Prostate gland (tissue), 2 donors: Measurements from ENCODE around the gene NMNAT3. TPM values are rescaled to one million over a fixed set of nuclear protein-coding genes. Genes with fewer than 3 reads are reported as not detected.
A peak's percentile ranks its signal among the peaks of the same experiment; 100 is the strongest.

Source experiments
- DNase-seq: peaks from one replicate; pipeline ENCODE4 v3.0.0-alpha.2; 2019; ENCODE audit warnings: low spot score
- H3K27ac ChIP-seq, 2 donors: fragments of 200-600 bp; sonication (generic); 2 replicates each; pipeline ENCODE4 v1.5.1; 2017 to 2019
- H3K27me3 ChIP-seq: fragments of 200-600 bp; sonication (generic); replicated peaks from 2 replicates; pipeline ENCODE4 v1.5.1; 2019; ENCODE audit not compliant: insufficient read depth
- H3K36me3 ChIP-seq, 2 donors: fragments of 200-600 bp; sonication (generic); 1 replicate in 1 of 2; 2 replicates in 1 of 2; pipeline versions ENCODE4 v1.5.1 to v1.8.1; 2017 to 2019
- H3K4me1 ChIP-seq: fragments of 200-600 bp; sonication (generic); replicated peaks from 2 replicates; pipeline ENCODE4 v1.5.1; 2019
- H3K4me3 ChIP-seq, 2 donors: fragments of 200-600 bp; sonication (generic); 2 replicates each; pipeline ENCODE4 v1.5.1; 2017 to 2019
- H3K9me3 ChIP-seq: fragments of 200-600 bp; sonication (generic); 2 replicates; pipeline ENCODE4 v1.5.1; 2017
- POLR2A ChIP-seq: fragments of 450-650 bp; IDR thresholded peaks from one replicate; pipeline ENCODE4 v1.6.1; 2016; ENCODE audit warnings: antibody characterized with exemption, mild to moderate bottlenecking
- POLR2AphosphoS5 ChIP-seq: sonication (generic); formaldehyde crosslinking; IDR thresholded peaks from one replicate; pipeline ENCODE4 v1.6.1; 2017; ENCODE audit warnings: antibody characterized with exemption
- WGBS: methylation state at CpG from one replicate; pipeline ENCODE4 v1.1.5; 2018; 5-methylcytosine and 5-hydroxymethylcytosine counted together
- intact Hi-C: fragments of 100-400 bp; cut with DNase I; formaldehyde crosslinking; loops from one replicate; pipeline ENCODE4 v1.14.2; 2022
- total RNA-seq, 2 donors: library from RNA; depleted of rRNA; stranded (reverse); fragments of >200 nt; gene quantifications; one replicate each; pipeline ENCODE4 v1.1.0, GENCODE V29; 2016
- TF ChIP-seq, protein P1 (sequence below), 4 experiments: fragments of 200-600 bp in 2 of 4; fragments of 450-650 bp in 2 of 4; sonication (generic) in 2 of 4; IDR thresholded peaks; 1 replicate in 3 of 4; 2 replicates in 1 of 4; pipeline ENCODE4 v1.5.1; 2016 to 2019; ENCODE audit warnings: antibody characterized with exemption in 4 of 4, mild to moderate bottlenecking in 2 of 4, moderate library complexity in 2 of 4

The NMNAT3 gene
- total RNA-seq, 2 donors from 2014 or later = 11.9 to 15.6 TPM

- Histone ChIP-seq H3K4me3 (no peak overlapping the region), H3K27ac (no peak overlapping the region), H3K36me3 (no peaks in the 10 kb centered on the region), H3K27me3 (no peaks in the 10 kb centered on the region), H3K4me1 (no peaks in the 10 kb centered on the region), H3K9me3 (no peaks in the 10 kb centered on the region)
- no peak for DNase-seq
- WGBS = 77% methylated on average over 6 of the region's 6 CpGs
- TF ChIP-seq POLR2AphosphoS5 = no peak
- no peak for TF ChIP-seq POLR2A
- TF ChIP-seq, protein P1, sequence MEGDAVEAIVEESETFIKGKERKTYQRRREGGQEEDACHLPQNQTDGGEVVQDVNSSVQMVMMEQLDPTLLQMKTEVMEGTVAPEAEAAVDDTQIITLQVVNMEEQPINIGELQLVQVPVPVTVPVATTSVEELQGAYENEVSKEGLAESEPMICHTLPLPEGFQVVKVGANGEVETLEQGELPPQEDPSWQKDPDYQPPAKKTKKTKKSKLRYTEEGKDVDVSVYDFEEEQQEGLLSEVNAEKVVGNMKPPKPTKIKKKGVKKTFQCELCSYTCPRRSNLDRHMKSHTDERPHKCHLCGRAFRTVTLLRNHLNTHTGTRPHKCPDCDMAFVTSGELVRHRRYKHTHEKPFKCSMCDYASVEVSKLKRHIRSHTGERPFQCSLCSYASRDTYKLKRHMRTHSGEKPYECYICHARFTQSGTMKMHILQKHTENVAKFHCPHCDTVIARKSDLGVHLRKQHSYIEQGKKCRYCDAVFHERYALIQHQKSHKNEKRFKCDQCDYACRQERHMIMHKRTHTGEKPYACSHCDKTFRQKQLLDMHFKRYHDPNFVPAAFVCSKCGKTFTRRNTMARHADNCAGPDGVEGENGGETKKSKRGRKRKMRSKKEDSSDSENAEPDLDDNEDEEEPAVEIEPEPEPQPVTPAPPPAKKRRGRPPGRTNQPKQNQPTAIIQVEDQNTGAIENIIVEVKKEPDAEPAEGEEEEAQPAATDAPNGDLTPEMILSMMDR (IDR thresholded peaks at IDR 0.05) = no peak
- intact Hi-C loops = no loop called here
These were observed 136.9 kb downstream of the NMNAT3 start for GRCh38 chr3:139540651-139541531.

DNA sequence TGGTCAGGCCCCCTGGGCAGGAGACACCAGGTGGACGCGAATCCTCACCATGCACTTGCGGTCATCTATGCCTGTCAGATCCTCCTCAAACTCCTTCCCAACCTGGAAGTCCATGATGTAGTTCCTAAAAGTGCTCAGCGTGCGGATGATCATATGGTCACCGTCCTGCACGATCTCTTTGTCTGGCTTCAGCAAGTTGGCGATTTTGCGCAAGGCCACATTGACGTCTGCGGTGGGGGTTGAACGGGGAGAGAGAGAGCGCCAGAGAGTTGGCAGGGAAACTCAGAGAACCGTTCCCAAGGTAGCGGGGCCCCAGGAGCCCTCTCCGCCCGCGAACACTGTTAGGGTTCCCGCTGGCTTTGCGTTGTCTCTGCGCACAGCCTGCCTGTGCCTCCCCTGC, 139.0 kb downstream of the NMNAT3 start:
- no peaks in the 10 kb centered on the region for H3K36me3 ChIP-seq
- TF ChIP-seq POLR2AphosphoS5 (no peak), POLR2A (no peak)
- TF ChIP-seq, protein P1 (IDR thresholded peaks at IDR 0.05) = no peak
- no peaks in the 10 kb centered on the region for H3K27me3 ChIP-seq
- H3K4me3 ChIP-seq = peak overlapping the region; percentile 38 to 45
- WGBS = 16% methylated on average over 21 of the region's 21 CpGs
- no peaks in the 10 kb centered on the region for H3K9me3 ChIP-seq
- H3K4me1 ChIP-seq = no peaks in the 10 kb centered on the region
- H3K27ac ChIP-seq = peak overlapping the region; percentile 58 to 62
- no peak for DNase-seq
- intact Hi-C loops = no loop called here

- Histone ChIP-seq H3K9me3 (no peaks in the 10 kb centered on the region), H3K4me3 (no peak overlapping the region)
- intact Hi-C loops = no loop called here
These were observed 139.8 kb downstream of the NMNAT3 start for GRCh38 chr3:139537795-139538621.

DNA sequence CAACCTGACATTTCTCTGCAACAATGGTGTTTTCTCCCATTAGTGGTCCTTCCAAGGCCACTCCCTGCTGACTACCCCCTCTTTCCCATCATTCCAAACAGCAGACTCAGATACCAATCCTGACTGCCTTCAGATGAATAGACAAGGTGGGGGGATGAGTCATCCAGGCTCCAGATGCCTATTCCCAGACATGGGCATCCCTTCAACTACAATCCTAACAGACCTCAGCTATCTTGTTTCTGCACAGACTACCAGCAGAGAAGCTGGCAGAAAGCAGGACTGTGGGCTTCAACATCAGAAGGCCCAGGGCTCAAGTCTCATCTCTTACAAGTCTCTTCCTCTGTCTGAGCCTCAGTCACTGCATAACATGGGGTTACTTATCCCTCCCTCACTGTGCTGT, 140.4 kb downstream of the NMNAT3 start:
- Histone ChIP-seq H3K36me3 (no peaks in the 10 kb centered on the region), H3K9me3 (no peaks in the 10 kb centered on the region), H3K4me1 (no peaks in the 10 kb centered on the region), H3K27me3 (no peaks in the 10 kb centered on the region), H3K27ac (no peak overlapping the region), H3K4me3 (no peak overlapping the region)
- intact Hi-C loops = no loop called here
- TF ChIP-seq POLR2A (no peak), POLR2AphosphoS5 (no peak)
- TF ChIP-seq, protein P1 (IDR thresholded peaks at IDR 0.05) = no peak
- no peak for DNase-seq

More at GRCh38 chr3:139537795-139538621, 139.8 kb downstream of the NMNAT3 start:
- Histone ChIP-seq H3K4me1 (no peaks in the 10 kb centered on the region), H3K27ac (no peak overlapping the region), H3K36me3 (no peaks in the 10 kb centered on the region), H3K27me3 (no peaks in the 10 kb centered on the region)
- 85% methylated on average over 5 of the region's 5 CpGs for WGBS
- no peak for DNase-seq
- no peak for TF ChIP-seq POLR2AphosphoS5
